Subcutaneous adipose tissue (tissue), 4 donors: ENCODE results near the gene SEMA3G. TPM values are rescaled to one million over a fixed set of nuclear protein-coding genes. Genes with fewer than 3 reads are reported as not detected.

Source experiments
- CTCF ChIP-seq: fragments of 450-650 bp; IDR thresholded peaks from one replicate; pipeline ENCODE4 v1.5.1; 2016; ENCODE audit warnings: low read depth, mild to moderate bottlenecking, control low read depth, antibody characterized with exemption, moderate library complexity
- total RNA-seq, 4 donors: library from RNA; depleted of rRNA; stranded (reverse); fragments of >200 nt; gene quantifications; one replicate each; pipeline ENCODE4 v1.1.0, GENCODE V29; 2016

SEMA3G gene
- total RNA-seq, 4 donors from 2014 or later = 97.3 to 373 (median 164) TPM

- no peak for TF ChIP-seq CTCF
These were observed 38.2 kb upstream of the SEMA3G start for GRCh38 chr3:52483081-52483480.

GRCh38 chr3:52481819-52482521, 37.1 kb upstream of the SEMA3G start:
- TF ChIP-seq CTCF = no peak

GRCh38 chr3:52480768-52481715, 36.1 kb upstream of the SEMA3G start:
- no peak for TF ChIP-seq CTCF

GRCh38 chr3:52479877-52480575, 35.1 kb upstream of the SEMA3G start:
- TF ChIP-seq CTCF = no peak

GRCh38 chr3:52479037-52479876, 34.4 kb upstream of the SEMA3G start:
- no peak for TF ChIP-seq CTCF

GRCh38 chr3:52477796-52478095, 32.8 kb upstream of the SEMA3G start:
- no peak for TF ChIP-seq CTCF
